HepG2 (cell line): Measurements from ENCODE around the gene DYNLT2B. TPM values are rescaled to one million over a fixed set of nuclear protein-coding genes. Genes with fewer than 3 reads are reported as not detected.

Source experiments
- AGO1 ChIP-seq: fragments of 200-400 bp; formaldehyde crosslinking; IDR thresholded peaks from 2 replicates; pipeline ENCODE4 v1.6.1; 2017; ENCODE audit warnings: mild to moderate bottlenecking, low read depth, low read length, moderate library complexity; ENCODE audit not compliant: poor library complexity, severe bottlenecking
- ASH2L ChIP-seq: fragments of 300-600, 200-600 bp; sonication (generic); IDR thresholded peaks from 2 replicates; pipeline ENCODE4 v1.7.0; 2017; ENCODE audit warnings: low read depth, mild to moderate bottlenecking, moderate library complexity, mixed read lengths, low read length; ENCODE audit not compliant: insufficient read length
- BCL3 ChIP-seq: sonication (generic); formaldehyde crosslinking; IDR thresholded peaks from 2 replicates; pipeline ENCODE4 v1.5.1; 2020; ENCODE audit warnings: mild to moderate bottlenecking, missing genetic modification reagents, moderate library complexity
- ELF3 ChIP-seq: IDR thresholded peaks from 2 replicates; pipeline ENCODE4 v1.6.1; 2016; ENCODE audit warnings: missing genetic modification reagents, missing compliant biosample characterization
- KDM5B ChIP-seq: sonication (generic); formaldehyde crosslinking; IDR thresholded peaks from 2 replicates; pipeline ENCODE4 v1.4.0; 2020; ENCODE audit warnings: missing genetic modification reagents, mild to moderate bottlenecking, borderline replicate concordance
- NFIC ChIP-seq: IDR thresholded peaks from 2 replicates; pipeline ENCODE4 v1.6.1; 2012; ENCODE audit warnings: mild to moderate bottlenecking, low read length, inconsistent platforms
- POLR2A ChIP-seq, 2 experiments: IDR thresholded peaks; 2 replicates each; pipeline ENCODE4 v1.6.1; 2011; ENCODE audit warnings: low read depth in 2 of 2, low read length in 2 of 2, mild to moderate bottlenecking in 1 of 2, moderate library complexity in 1 of 2; ENCODE audit not compliant: insufficient read depth in 1 of 2
- RXRA ChIP-seq: sonication (generic); formaldehyde crosslinking; IDR thresholded peaks from 2 replicates; pipeline ENCODE4 v1.5.1; 2020; ENCODE audit warnings: missing genetic modification reagents
- SOX6 ChIP-seq, 2 experiments: fragments of 450-650 bp in 1 of 2; sonication (generic) in 1 of 2; formaldehyde crosslinking in 1 of 2; IDR thresholded peaks; 2 replicates each; pipeline versions ENCODE4 v1.4.0 to v1.6.1; 2017 to 2020; ENCODE audit warnings: antibody characterized with exemption in 1 of 2, mild to moderate bottlenecking in 1 of 2, missing genetic modification reagents in 1 of 2
- SRSF4 ChIP-seq: fragments of 200-400 bp; formaldehyde crosslinking; IDR thresholded peaks from one replicate; pipeline ENCODE4 v1.6.1; 2018; ENCODE audit warnings: mild to moderate bottlenecking, low read depth, low read length, moderate library complexity; ENCODE audit not compliant: poor library complexity, severe bottlenecking
- TCF7 ChIP-seq: sonication (generic); IDR thresholded peaks from 2 replicates; pipeline ENCODE4 v1.6.1; 2016; ENCODE audit warnings: antibody characterized with exemption, low read depth
- ZIK1 ChIP-seq: sonication (generic); formaldehyde crosslinking; IDR thresholded peaks from 2 replicates; pipeline ENCODE4 v1.5.0; 2020; ENCODE audit warnings: mild to moderate bottlenecking, low read depth, missing genetic modification reagents, borderline replicate concordance
- ZNF329 ChIP-seq: sonication (generic); formaldehyde crosslinking; IDR thresholded peaks from 2 replicates; pipeline ENCODE4 v1.9.0; 2021; ENCODE audit warnings: low read depth, mild to moderate bottlenecking, missing genetic modification reagents
- ZNF484 ChIP-seq: sonication (generic); formaldehyde crosslinking; IDR thresholded peaks from 2 replicates; pipeline ENCODE4 v1.5.1; 2020; ENCODE audit warnings: mild to moderate bottlenecking, low read depth, missing genetic modification reagents, borderline replicate concordance
- ZNF598 ChIP-seq: sonication (generic); formaldehyde crosslinking; IDR thresholded peaks from 2 replicates; pipeline ENCODE4 v1.5.1; 2020; ENCODE audit warnings: mild to moderate bottlenecking, missing genetic modification reagents, borderline replicate concordance
- ZSCAN22 ChIP-seq: sonication (generic); formaldehyde crosslinking; IDR thresholded peaks from 2 replicates; pipeline ENCODE4 v1.4.0; 2020; ENCODE audit warnings: mild to moderate bottlenecking, missing genetic modification reagents
- polyA plus RNA-seq, 8 experiments: library from polyadenylated mRNA; depleted of rRNA in 3 of 8; stranded (reverse) in 7 of 8; unstranded in 1 of 8; fragments of >200 nt; fragmentation: Illumina TruSeq in 4 of 8; extraction: Trizol in 4 of 8; gene quantifications; 2 replicates each; pipeline versions ENCODE4 v1.2.1 to v1.2.3, GENCODE V29; 2011 to 2016; ENCODE audit warnings: low read depth in 4 of 8, missing spikeins in 1 of 8, mixed read lengths in 1 of 8; ENCODE audit not compliant: insufficient read depth in 1 of 8
- total RNA-seq, 5 experiments: library from RNA; depleted of rRNA; stranded (reverse); fragments of >200 nt; fragmentation: Illumina TruSeq; extraction: Trizol; gene quantifications; 2 replicates each; pipeline ENCODE4 v1.2.3, GENCODE V29; 2016; ENCODE audit warnings: low read depth in 1 of 5
- TF ChIP-seq, protein P1 (sequence below): sonication (generic); formaldehyde crosslinking; IDR thresholded peaks from 2 replicates; pipeline ENCODE4 v1.5.1; 2020; ENCODE audit warnings: mild to moderate bottlenecking, missing genetic modification reagents, borderline replicate concordance
- TF ChIP-seq, protein P2 (sequence below): fragments of 450-650 bp; IDR thresholded peaks from 2 replicates; pipeline ENCODE4 v1.6.1; 2016
- TF ChIP-seq, protein P3 (sequence below): sonication (generic); formaldehyde crosslinking; IDR thresholded peaks from 2 replicates; pipeline ENCODE4 v1.4.0; 2020; ENCODE audit warnings: low read depth, mild to moderate bottlenecking, missing genetic modification reagents

DYNLT2B gene
- total and polyA plus RNA-seq, 2 of the 13 experiments (the other 11 are each of a cell fraction or from before 2014, with no cell fraction given) = 4.0 to 7.0 TPM

DNA sequence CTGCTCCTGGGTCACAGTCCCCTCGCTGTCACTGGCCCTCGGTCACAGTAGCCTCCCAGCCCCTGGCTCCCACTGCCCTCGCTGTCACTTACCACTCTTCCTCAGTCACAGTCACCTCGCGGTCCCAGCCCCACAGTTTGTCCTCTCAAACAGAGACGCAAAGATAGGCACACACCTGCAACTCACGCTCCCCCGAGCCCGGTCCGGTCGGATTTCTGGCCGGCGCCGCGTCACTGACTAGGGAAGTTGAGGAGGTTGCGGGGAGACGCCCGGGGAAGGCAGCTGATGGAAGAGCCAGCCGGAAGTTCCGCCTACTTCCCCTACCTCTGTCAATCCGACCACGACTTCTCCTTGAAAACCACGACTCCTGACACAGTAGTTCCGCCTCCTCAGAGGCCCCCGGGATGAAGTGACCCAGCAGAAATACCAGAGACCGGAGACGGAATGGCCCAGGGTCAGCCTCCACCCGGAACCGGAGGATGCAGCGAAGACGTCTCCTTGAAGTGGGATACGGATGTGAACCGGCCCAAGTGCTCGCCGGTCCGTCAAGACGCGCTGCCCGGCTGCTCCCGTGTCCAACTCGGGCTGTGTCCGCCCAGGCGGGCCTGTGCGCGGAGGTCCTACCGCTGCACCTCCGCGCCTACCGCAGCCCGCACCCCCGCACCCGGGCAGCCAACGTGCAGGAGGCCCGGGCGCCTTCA, 30.4 kb downstream of the DYNLT2B start, which contains the start of gene PCYT1A (continued):
- TF ChIP-seq, protein P1, sequence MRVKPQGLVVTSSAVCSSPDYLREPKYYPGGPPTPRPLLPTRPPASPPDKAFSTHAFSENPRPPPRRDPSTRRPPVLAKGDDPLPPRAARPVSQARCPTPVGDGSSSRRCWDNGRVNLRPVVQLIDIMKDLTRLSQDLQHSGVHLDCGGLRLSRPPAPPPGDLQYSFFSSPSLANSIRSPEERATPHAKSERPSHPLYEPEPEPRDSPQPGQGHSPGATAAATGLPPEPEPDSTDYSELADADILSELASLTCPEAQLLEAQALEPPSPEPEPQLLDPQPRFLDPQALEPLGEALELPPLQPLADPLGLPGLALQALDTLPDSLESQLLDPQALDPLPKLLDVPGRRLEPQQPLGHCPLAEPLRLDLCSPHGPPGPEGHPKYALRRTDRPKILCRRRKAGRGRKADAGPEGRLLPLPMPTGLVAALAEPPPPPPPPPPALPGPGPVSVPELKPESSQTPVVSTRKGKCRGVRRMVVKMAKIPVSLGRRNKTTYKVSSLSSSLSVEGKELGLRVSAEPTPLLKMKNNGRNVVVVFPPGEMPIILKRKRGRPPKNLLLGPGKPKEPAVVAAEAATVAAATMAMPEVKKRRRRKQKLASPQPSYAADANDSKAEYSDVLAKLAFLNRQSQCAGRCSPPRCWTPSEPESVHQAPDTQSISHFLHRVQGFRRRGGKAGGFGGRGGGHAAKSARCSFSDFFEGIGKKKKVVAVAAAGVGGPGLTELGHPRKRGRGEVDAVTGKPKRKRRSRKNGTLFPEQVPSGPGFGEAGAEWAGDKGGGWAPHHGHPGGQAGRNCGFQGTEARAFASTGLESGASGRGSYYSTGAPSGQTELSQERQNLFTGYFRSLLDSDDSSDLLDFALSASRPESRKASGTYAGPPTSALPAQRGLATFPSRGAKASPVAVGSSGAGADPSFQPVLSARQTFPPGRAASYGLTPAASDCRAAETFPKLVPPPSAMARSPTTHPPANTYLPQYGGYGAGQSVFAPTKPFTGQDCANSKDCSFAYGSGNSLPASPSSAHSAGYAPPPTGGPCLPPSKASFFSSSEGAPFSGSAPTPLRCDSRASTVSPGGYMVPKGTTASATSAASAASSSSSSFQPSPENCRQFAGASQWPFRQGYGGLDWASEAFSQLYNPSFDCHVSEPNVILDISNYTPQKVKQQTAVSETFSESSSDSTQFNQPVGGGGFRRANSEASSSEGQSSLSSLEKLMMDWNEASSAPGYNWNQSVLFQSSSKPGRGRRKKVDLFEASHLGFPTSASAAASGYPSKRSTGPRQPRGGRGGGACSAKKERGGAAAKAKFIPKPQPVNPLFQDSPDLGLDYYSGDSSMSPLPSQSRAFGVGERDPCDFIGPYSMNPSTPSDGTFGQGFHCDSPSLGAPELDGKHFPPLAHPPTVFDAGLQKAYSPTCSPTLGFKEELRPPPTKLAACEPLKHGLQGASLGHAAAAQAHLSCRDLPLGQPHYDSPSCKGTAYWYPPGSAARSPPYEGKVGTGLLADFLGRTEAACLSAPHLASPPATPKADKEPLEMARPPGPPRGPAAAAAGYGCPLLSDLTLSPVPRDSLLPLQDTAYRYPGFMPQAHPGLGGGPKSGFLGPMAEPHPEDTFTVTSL = peak; percentile 49; the same call in 1 of the 2 replicates
- TF ChIP-seq, protein P2, sequence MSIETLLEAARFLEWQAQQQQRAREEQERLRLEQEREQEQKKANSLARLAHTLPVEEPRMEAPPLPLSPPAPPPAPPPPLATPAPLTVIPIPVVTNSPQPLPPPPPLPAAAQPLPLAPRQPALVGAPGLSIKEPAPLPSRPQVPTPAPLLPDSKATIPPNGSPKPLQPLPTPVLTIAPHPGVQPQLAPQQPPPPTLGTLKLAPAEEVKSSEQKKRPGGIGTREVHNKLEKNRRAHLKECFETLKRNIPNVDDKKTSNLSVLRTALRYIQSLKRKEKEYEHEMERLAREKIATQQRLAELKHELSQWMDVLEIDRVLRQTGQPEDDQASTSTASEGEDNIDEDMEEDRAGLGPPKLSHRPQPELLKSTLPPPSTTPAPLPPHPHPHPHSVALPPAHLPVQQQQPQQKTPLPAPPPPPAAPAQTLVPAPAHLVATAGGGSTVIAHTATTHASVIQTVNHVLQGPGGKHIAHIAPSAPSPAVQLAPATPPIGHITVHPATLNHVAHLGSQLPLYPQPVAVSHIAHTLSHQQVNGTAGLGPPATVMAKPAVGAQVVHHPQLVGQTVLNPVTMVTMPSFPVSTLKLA = no peak
- no peak for TF ChIP-seq SOX6 (IDR thresholded peaks at IDR 0.05)
- peak; percentile 52; the same call in 1 of the 2 replicates for TF ChIP-seq SOX6 (CRISPR knock-in tag; IDR thresholded peaks at IDR 0.05)
- TF ChIP-seq ZNF484 = no peak
- peak; percentile 83 to 88 for TF ChIP-seq POLR2A (IDR thresholded peaks at IDR 0.05; ENCODE audit: insufficient read depth in 1 of 2, low read depth in 2 of 2, low read length in 2 of 2)
- no peak for TF ChIP-seq ZSCAN22 (CRISPR knock-in tag)
- TF ChIP-seq, protein P3, sequence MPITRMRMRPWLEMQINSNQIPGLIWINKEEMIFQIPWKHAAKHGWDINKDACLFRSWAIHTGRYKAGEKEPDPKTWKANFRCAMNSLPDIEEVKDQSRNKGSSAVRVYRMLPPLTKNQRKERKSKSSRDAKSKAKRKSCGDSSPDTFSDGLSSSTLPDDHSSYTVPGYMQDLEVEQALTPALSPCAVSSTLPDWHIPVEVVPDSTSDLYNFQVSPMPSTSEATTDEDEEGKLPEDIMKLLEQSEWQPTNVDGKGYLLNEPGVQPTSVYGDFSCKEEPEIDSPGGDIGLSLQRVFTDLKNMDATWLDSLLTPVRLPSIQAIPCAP (CRISPR knock-in tag) = no peak
- no peak for TF ChIP-seq AGO1
- TF ChIP-seq ASH2L = peak; percentile 97
- TF ChIP-seq ZIK1 = no peak; the same call in 1 of the 2 replicates
- TF ChIP-seq SRSF4 = no peak
- TF ChIP-seq KDM5B (CRISPR knock-in tag) = peak; percentile 49; the same call in 1 of the 2 replicates
- peak; percentile 75; the same call in 1 of the 2 replicates for TF ChIP-seq ELF3 (CRISPR knock-in tag)
- TF ChIP-seq ZNF329 (CRISPR knock-in tag) = no peak; the same call in 1 of the 2 replicates
- TF ChIP-seq BCL3 (CRISPR knock-in tag) = peak; percentile 85; the same call in 1 of the 2 replicates
- TF ChIP-seq RXRA (CRISPR knock-in tag) = peak; percentile 57; the same call in 1 of the 2 replicates
- TF ChIP-seq TCF7 = no peak
- peak; percentile 79; the same call in 1 of the 2 replicates for TF ChIP-seq ZNF598
- TF ChIP-seq NFIC = no peak
